ENCODE measurements around the gene SLC11A2. TPM values are rescaled to one million over a fixed set of nuclear protein-coding genes. Genes with fewer than 3 reads are reported as not detected.
A peak's percentile ranks its signal among the peaks of the same experiment; 100 is the strongest.

The SLC11A2 gene
- total and polyA plus RNA-seq, 9 of the 15 experiments (the other 6 are each of a cell fraction or from before 2014, with no cell fraction given), result 21.1 to 54.0 (median 32.9) TPM

DNA sequence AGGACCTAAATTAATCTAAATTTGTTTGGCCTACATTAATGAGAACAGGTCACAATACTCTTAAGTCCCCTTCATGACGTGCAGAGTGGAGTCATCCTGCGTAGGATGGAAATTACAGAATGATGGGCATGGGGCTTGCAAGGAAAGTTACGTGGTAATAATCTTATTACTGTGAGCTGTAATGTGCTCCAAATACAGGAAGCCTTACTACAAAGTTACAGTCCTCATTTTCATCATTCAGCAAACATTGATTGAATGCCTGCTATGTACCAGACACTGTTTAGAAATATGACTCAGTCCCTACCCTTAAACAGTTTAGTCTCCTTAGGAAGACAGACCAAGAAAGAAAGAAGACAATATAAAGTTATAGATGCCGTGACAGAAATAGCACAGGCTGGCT is 64.5 kb downstream of the SLC11A2 start (continued):
- no peak for TF ChIP-seq MYBL2 (IDR thresholded peaks at IDR 0.05; ENCODE audit: low read depth)
- no peak for TF ChIP-seq MYBL2 (CRISPR knock-in tag; IDR thresholded peaks at IDR 0.05; ENCODE audit: borderline replicate concordance)
- TF ChIP-seq, protein P1, sequence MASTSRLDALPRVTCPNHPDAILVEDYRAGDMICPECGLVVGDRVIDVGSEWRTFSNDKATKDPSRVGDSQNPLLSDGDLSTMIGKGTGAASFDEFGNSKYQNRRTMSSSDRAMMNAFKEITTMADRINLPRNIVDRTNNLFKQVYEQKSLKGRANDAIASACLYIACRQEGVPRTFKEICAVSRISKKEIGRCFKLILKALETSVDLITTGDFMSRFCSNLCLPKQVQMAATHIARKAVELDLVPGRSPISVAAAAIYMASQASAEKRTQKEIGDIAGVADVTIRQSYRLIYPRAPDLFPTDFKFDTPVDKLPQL (IDR thresholded peaks at IDR 0.05; ENCODE audit: extremely low read depth, insufficient read length), result no peak
- TF ChIP-seq HNRNPL (IDR thresholded peaks at IDR 0.05; ENCODE audit: low read depth, low read length), result no peak
- TF ChIP-seq TOE1 (IDR thresholded peaks at IDR 0.05; ENCODE audit: borderline replicate concordance), result no peak
- TF ChIP-seq TOE1 (CRISPR knock-in tag; IDR thresholded peaks at IDR 0.05; ENCODE audit: borderline replicate concordance, low read depth), result no peak
- TF ChIP-seq POLR2H (tag; IDR thresholded peaks at IDR 0.05; ENCODE audit: low read depth), result no peak
- TF ChIP-seq RNF2 (IDR thresholded peaks at IDR 0.05), result no peak

DNA sequence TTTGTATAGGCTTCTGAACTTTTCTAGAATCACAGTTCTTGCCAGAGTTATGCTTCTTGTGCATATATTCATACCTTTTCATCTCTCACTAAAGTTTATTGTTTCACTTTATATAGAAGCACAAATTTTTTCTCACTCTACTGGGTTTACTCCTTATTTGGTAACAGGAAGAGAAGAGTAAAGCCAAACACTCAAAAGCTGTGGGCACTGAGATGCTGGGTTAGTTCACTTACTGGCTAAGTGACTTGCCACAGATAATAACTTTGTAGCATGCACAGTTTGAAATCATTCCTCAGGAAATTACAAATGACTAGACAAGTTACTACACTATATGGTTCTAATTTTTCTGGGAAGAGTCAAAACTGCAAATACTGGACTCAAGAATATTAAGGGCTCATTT is 66.1 kb downstream of the SLC11A2 start:
- H3K4me2 ChIP-seq (ENCODE audit: insufficient read depth, low read length), result no peak overlapping the region
- TF ChIP-seq, protein P2, sequence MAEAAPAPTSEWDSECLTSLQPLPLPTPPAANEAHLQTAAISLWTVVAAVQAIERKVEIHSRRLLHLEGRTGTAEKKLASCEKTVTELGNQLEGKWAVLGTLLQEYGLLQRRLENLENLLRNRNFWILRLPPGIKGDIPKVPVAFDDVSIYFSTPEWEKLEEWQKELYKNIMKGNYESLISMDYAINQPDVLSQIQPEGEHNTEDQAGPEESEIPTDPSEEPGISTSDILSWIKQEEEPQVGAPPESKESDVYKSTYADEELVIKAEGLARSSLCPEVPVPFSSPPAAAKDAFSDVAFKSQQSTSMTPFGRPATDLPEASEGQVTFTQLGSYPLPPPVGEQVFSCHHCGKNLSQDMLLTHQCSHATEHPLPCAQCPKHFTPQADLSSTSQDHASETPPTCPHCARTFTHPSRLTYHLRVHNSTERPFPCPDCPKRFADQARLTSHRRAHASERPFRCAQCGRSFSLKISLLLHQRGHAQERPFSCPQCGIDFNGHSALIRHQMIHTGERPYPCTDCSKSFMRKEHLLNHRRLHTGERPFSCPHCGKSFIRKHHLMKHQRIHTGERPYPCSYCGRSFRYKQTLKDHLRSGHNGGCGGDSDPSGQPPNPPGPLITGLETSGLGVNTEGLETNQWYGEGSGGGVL (CRISPR knock-in tag; IDR thresholded peaks at IDR 0.05), result no peak
- TF ChIP-seq SRF (CRISPR knock-in tag; IDR thresholded peaks at IDR 0.05) (peak in 1 of 2 experiments; percentile 47; a peak in 1 of 4 replicates), TEAD4 (IDR thresholded peaks at IDR 0.05; ENCODE audit: low read length) (no peak), TEAD4 (CRISPR knock-in tag; IDR thresholded peaks at IDR 0.05; ENCODE audit: borderline replicate concordance) (no peak)
- H3K4me1 ChIP-seq (replicated peaks in 1 of 2; ENCODE audit: control insufficient read depth in 2 of 2, insufficient read depth in 2 of 2, low read length in 2 of 2), result no peaks in the 10 kb centered on the region
- in situ Hi-C loops (cut with MboI), result no loop called here
- no peaks in the 10 kb centered on the region for H4K20me1 ChIP-seq (replicated peaks; ENCODE audit: control insufficient read depth, insufficient read depth, low read length)
- ChIA-PET POLR2A (no interaction called here), CTCF (ENCODE audit: low intra/inter-chr PET ratio) (no interaction called here)
- DNase-seq (ENCODE audit: extremely low read depth in 1 of 4, low spot score in 3 of 4) (no peak), ATAC-seq (no peak), FAIRE-seq (no peak)
- no peaks in the 10 kb centered on the region for H3K9me3 ChIP-seq (replicated peaks; ENCODE audit: control insufficient read depth, insufficient read depth, low read depth, low read length)
- H3K27me3 ChIP-seq (ENCODE audit: control insufficient read depth in 2 of 2, insufficient read depth in 2 of 2, low read length in 2 of 2), result no peaks in the 10 kb centered on the region
- H3K27ac ChIP-seq (ENCODE audit: extremely low read depth, low read depth, low read length), result no peak overlapping the region
- H3K4me3 ChIP-seq, result no peak overlapping the region
- no peak overlapping the region for H2AFZ ChIP-seq (ENCODE audit: low read depth, low read length)
- intact Hi-C loops (cut with micrococcal nuclease), result no loop called here
- no TSS peak for BruUV-seq (replicated peaks)
- H3K79me2 ChIP-seq (ENCODE audit: control insufficient read depth, insufficient read depth, low read length), result no peaks in the 10 kb centered on the region
- H3K9me1 ChIP-seq (ENCODE audit: control insufficient read depth, insufficient read depth, low read length), result no peaks in the 10 kb centered on the region
- no peak overlapping the region for H3K9ac ChIP-seq (ENCODE audit: insufficient read depth in 1 of 2, low read depth in 2 of 2, low read length in 2 of 2)
- no peaks in the 10 kb centered on the region for H3K36me3 ChIP-seq (ENCODE audit: control insufficient read depth, insufficient read depth, low read length)
